Right ventricle myocardium inferior (tissue), 1 donor: ENCODE data around the gene ANGPTL2. TPM values are rescaled to one million over a fixed set of nuclear protein-coding genes. Genes with fewer than 3 reads are reported as not detected.
"Not testable (repeated sequence)": the region's sequence is repeated elsewhere in the genome, so short reads cannot be mapped to it uniquely, and the experiment has no call there.

Source experiments
- ATAC-seq: fragments of 200-7000 bp; cut with Tn5 transposase; one replicate; pipeline ENCODE4 v1.9.1; 2020; ENCODE audit warnings: mild to moderate bottlenecking, moderate library complexity
- DNase-seq: peaks from one replicate; pipeline ENCODE4 v3.0.0; 2021; ENCODE audit errors: missing footprints
- intact Hi-C: fragments of 100-400 bp; cut with DNase I; formaldehyde crosslinking; loops from one replicate; pipeline ENCODE4 v1.11.0; 2022
- long read RNA-seq: library from polyadenylated mRNA; unstranded; transcript quantifications from one replicate; pipeline ENCODE4 v2.0.0, GENCODE V29; 2021
- total RNA-seq: library from RNA; stranded (reverse); fragmentation: NEBNext Ultra II Directional; extraction: Animal tissue kit (Norgen Biotek cat#: 25700); gene quantifications from one replicate; pipeline ENCODE4 v1.2.1, GENCODE V29; 2021
- donor health status: DM: no; HTN: yes; CAD: no; lungs with severe emphysema.

Gene ANGPTL2, protein sequence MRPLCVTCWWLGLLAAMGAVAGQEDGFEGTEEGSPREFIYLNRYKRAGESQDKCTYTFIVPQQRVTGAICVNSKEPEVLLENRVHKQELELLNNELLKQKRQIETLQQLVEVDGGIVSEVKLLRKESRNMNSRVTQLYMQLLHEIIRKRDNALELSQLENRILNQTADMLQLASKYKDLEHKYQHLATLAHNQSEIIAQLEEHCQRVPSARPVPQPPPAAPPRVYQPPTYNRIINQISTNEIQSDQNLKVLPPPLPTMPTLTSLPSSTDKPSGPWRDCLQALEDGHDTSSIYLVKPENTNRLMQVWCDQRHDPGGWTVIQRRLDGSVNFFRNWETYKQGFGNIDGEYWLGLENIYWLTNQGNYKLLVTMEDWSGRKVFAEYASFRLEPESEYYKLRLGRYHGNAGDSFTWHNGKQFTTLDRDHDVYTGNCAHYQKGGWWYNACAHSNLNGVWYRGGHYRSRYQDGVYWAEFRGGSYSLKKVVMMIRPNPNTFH
- total RNA-seq = 37.1 TPM
- long read RNA-seq, transcript ANGPTL2-202 (5 exons, 3,707 nt) = major isoform, 15 of 21 reads
- long read RNA-seq, partial matches to known transcripts = 1 of 21 reads
- long read RNA-seq, other reads (novel, unspliced or antisense) = 4 of 21 reads

DNA sequence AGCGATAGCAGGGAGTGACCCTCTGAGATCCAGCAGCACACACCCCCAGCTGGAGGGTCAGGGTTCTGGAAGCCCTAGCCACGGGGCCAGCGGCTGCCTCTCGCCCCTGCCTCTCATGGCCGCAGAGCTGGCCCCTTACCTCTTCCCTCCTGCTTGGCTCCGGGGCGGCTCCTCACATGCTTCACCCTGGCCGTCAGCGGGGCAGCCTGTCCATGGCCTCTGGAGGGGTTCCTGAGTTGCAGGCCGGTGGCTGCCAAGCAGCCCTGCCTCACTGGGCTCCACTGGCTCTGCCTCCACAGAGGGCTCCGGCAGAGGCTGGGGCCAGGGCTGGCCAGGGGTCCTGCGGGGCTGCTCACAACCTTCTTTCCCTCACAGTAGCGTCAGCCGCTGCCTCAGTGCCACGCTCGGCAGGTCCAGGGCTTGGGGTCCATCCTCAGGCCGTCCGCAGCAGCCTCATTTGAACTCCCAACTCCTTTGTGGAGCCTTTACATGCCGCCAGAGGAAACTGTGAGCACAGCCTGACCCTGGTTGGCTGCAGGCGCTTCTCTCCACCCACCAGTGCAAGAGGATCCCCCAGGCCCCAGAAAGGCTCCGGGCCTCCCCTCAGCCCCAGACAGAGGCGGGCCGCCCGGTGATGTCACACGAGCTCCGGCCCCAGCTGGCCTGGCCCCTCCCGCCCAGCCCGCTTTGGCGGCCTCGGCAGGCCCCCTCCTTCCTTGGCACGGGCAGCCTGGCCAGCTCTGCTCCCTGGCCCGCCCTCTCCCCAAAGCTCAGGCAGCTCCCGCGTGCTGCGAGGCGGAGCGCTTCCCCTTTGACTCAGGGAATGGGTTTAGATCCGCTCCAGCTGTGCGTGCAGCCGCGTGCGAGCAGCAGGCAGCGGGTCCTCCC, at the start of gene ANGPTL2:
Gene ANGPTL2, minus strand, starts transcription at position 460 of the 888 bp plus-strand sequence. CDS start 13,904 bp downstream, outside the sequence.
- DNase-seq (peak; percentile 94), ATAC-seq (peak; percentile 96)
- intact Hi-C loops = loop anchor here (5.0 kb wide), 3 partner anchors 65 to 155 kb away; no protein-coding TSS in a partner anchor

DNA sequence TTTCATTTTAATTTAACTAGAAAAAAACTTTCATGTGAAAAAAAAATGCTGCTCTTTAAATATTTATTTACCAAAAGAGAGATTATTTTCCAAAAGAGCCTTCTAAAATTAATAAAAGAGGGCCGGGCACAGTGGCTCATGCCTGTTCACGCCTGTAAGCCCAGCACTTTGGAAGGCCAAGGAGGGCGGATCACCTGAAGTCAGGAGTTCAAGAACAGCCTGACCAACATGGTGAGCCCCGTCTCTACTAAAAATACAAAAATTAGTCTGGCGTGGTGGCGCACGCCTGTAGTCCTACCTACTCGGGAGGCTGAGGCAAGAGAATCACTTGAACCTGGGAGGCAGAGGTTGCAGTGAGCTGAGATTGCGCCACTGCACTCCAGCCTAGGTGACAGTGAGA, 48.9 kb upstream of the ANGPTL2 start:
- DNase-seq, ATAC-seq, intact Hi-C loops: not testable (repeated sequence)

DNA sequence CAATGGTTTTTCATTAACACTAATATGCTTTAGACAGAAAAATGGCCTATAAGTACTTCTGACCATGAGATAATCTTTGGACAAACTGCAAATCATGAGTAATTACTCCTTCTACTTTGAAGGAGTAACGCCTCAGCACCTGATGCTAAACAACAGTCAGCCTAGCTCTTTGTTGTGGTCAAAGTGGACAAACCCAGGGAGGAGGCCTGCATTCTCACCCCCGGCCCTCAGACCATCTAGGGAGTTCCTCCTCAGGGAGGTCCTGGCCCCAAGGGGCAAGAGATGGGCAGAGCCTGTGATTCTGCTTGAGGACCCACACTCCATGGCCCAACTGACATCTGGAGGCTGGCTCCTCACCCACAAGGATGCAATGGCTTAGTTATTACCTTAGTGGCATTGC, 48.2 kb upstream of the ANGPTL2 start:
- DNase-seq (no peak), ATAC-seq (no peak)
- intact Hi-C loops = no loop called here

DNA sequence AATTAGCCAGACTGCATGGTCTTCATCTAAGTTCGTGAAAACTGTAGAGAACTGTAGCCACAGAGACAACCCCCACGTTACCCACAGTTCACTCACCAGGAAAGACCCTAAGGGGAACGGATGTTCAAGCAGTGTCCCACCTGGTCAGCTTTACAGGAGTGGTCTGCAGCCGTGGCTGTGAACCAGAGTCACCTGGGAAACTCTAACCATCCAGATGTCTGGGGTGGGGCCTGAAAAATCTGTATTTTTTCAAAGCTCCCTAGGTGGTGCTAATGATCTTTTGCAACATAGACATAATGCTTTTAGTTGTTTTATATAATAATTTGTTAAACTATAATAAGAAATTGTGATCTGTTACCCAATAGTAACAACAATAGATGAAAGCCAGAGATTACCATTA, 47.7 kb upstream of the ANGPTL2 start:
- intact Hi-C loops = no loop called here
- ATAC-seq (no peak), DNase-seq (no peak)

DNA sequence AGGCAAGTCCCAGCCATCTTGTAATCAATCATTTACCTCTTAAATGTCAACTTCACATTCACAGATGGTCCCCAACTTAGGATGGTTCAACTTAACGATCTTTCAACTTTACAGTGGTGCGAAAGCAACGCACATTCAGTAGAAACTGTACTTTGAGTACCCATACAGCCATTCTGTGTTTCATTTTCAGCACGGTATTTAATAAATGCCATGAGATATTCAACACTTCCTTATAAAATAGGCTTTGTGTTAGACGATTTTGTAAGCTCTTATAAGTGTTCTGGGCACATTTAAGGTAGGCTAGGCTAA, 47.1 kb upstream of the ANGPTL2 start:
- intact Hi-C loops = no loop called here
- ATAC-seq (no peak), DNase-seq (no peak)

DNA sequence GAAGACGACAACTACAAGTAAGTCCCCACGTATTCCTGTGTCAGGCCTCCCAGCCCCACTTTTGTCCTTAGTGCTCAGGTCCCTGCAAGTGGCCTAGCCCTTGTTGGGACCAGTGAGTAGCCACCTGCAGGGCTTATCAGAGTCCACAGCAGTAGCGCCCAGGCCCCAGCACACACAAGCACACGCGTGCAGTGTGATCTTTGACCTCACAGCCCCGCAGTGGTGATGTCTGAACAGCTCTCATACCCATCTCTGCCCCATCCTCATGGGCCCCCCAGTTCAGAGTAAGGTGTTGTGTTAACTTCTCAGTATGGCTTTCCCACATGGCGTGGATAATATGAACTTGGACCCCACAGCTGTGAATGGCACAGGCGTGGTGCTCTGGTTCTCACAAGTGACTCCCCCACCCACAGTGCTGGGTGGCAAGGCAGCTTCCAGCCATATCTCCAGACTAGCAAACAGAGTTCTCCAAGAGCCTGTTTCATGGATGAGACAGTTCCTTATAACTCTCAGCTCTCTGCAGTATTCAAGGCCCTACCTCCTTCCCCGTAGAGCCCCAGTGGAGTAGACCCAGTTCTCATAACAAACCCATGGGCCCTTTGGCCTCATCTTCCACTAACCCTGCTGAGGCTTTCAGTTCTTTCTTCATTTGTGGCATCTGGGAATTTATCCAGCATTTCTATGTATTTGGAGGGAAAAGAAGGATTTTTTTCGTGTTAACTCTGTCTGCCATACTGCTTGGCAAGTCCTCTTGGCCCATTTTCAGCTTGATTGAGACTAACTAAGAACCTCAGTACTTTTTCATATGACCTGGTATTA, 46.5 kb upstream of the ANGPTL2 start:
- DNase-seq (no peak), ATAC-seq (no peak)

DNA sequence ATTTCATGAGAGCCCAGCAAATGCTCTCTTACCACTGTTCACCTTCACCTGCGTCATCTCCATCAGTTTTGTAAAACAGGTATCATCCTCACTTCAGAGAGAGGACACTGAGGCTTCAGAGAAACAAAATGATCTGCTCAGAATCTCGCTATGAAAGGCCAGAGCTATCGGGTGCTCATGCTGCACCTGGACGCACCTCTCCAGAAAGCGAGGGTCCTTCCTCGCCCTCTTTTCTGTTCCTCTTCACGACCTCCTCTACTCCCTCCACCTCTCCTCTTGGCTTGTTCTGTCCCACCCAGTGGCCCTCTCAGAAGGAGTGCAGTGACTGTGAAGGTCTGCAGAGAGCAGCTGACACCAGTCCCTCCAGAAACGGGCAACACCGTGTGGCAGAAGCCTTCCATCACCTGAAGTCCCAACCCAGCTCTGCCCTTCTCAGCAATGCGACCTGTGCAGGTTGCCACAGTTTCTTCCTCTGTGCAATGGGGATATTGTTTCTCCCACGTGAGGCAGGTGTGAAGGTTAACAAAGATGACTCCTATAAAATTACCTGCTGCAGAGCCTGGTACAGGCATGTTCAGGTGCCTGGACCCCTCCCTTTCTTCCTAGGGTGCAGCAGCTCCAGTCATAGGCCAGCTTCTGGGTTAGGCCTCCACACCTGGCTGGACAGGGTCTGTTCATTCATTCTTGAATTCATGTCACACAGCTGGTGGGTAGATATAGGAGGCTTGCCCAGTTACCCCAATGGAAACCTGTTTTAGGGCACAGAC, 45.3 kb upstream of the ANGPTL2 start:
- intact Hi-C loops = no loop called here
- DNase-seq = no peak
- ATAC-seq = no peak

More for the DNA sequence above, 46.5 kb upstream of the ANGPTL2 start:
- intact Hi-C loops = no loop called here

DNA sequence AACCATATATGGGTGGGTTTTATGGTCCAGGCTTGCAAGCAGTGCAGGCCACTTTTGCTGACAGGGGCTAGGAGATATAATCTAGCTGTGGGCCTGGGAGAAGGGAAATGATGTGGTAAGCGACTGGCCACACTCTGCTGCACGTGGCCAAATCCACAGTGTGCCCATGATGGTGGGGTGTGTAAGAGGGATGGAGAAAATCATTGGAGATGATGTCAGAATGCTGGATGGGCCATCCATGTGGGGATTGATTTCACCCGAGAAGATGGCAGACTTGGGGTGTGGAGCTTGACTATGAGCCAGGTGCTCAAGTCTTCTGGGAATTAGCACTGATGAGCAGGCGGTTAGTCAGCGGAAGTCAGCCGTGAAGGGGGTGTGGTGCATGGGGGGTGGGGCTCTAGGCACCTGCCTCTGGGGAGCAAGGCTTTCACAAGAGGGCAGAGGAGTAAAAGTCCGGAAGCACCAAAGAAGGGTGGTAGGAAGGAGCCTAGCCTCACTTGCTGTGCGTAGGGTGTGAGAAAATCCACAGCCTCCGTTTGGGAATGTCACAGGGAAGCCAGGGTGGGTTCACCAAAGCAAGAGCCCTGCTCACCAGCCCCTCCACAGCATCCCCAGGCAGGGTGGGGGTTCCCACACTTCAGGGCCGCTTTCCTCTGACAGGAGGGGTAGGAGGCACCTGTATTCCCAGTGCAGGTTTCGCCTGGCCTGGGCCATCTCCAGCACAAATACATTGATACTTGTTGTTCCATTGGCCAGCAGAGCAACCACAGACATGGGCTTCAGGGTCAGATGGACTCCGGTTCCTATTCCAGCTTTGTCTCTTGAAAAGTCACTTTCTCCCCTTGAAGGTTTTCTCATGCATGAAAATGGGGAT, 44.5 kb upstream of the ANGPTL2 start:
- ATAC-seq (no peak), DNase-seq (no peak)
- intact Hi-C loops = no loop called here

DNA sequence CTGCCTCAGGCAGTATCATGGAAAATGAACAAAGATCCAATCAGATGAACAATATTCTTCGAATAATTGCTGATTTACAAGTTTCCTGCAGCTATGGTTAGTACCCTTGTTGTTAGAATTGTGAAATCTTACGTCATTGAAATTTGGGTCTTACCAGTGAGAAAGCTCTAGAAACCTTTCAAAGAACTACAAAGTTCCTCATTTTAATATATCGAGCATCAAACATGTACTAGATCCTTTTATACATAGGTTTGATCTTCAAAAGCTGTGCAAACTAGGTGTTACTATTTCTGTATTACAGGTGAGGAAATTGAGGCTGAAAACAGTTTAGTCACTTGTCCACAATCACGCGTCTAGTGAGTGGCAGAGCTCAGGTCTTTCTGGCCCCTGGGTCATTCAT, 43.7 kb upstream of the ANGPTL2 start:
- no peak for DNase-seq
- intact Hi-C loops = no loop called here
- ATAC-seq = no peak

DNA sequence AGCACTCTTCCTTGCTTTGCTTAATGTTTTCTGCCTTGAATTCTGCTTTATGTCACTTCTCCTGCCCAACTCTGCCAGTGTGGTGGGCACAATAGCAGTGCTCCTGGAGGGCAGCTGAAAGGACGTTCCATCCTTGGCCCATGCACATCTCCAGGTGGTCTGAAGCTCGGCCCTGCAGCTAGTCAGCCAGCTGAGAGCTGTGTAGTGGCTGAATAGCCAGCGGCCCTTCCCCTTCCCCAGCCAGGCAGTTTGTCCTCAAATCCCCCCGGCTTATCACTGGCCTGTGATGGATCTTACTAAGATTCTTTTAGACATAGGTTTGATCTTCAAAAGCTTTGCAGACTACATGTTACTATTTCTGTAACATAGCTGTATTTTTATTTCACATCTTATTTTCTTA, 42.7 kb upstream of the ANGPTL2 start:
- no peak for DNase-seq
- no peak for ATAC-seq
- intact Hi-C loops = no loop called here

DNA sequence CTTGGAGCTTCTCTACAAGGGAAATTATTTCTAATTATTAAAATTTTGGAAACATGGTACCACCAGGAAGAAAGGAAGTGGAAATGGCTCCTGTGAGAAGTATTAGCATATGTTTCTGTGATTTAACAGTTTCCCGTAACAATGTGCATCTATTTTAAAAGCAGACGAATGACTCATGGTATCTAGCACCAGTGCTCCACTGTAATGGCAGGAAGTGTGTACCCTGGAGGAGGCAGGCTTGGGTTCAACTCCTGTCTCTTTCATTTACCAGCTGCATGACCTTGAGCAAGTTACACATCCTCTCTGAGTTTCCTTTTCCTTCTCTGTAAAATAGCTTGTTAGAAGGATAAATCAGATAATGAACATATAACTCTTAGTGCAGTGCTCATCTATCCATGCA, 41.0 kb upstream of the ANGPTL2 start:
- no peak for DNase-seq
- ATAC-seq = no peak
- intact Hi-C loops = no loop called here

DNA sequence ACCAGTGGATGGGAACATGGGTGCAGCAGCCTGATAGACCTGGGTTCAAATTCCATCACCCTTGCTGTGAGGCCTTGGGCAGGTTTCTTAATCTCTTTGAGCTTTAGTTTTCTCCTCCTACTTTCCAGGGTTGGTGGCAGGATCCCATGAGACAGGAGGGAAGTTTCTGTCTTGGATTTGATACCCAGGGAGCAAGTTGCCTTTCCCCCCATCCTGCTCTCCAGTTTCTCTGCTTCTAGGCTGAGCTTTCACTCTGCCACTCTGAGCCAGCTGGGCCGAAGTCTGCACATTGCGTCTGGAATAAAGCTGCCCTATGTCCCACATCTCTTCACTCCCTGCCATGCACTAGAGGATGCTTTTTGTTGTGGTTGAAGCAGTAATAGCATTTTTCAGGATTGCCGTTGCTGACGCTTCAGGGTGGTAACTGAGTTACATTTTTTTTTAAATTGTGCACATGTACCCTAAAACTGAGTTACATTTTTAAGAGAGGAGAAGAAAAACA, 40.5 kb upstream of the ANGPTL2 start:
- intact Hi-C loops = no loop called here
- ATAC-seq (no peak), DNase-seq (no peak)

DNA sequence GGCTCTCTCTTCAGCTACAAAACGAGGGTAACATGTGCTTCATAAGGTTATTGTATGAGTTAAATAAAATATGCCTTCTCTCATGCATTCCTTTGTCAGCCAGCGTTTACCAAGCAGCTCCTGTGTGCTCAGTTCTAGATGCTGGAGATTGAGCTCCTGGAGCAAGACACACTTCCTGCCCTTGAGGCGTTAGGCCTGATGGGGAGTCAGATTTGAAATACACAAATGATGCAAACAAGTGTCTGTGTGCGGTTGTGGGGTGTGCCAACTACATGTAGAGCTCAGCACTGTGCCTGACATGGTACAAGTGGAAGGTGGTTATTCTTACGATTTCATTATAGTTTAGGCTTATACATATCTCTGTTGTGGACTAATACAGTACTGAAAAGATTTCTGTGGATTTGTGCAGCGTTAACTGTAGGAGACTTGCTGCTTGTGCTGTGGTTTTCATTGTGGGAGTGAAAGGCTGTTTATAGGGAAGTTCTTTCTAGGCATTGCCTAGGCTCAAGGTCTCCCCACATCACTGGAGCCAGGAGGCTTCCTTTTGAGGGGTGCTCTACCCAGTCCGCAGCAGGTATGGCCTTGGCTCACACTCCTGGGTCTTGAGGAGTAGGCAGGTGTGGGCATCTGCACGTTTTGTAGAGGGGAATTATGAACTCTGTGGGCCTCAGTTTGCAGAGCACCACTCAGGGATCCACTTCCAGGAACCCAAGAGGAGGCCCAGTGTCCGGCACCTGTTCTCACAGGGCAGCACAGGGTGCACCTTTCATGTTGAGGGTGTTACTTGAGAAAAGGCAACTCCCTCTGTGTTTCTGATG, 39.8 kb upstream of the ANGPTL2 start:
- ATAC-seq = no peak
- DNase-seq = no peak
- intact Hi-C loops = no loop called here

DNA sequence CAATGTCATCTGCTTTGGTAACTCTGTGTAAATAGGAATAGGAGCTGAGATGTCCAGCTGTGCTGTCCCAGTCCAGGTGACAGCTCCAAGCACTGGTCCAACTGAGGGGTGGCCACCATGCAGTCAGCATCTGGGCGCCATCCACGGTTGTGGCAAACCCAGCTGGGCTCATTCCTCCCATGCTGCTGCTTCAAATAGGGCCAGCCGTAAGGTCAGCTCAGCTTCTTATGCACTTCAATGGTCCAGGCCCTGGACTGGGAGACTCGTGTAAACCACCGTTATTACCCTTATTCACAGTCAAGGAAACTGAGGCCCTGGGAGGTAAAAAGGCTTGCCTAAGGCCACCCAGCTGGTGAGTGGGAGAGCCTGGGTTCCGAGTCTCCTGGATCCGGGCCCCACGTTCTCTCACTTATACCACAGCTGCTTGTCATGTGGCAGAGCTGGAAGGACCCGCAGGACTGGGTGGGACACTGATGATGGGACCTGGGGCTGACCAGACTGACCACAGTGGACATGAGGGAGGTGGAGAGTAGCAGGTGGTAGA, 38.7 kb upstream of the ANGPTL2 start:
- intact Hi-C loops = no loop called here
- DNase-seq = no peak
- no peak for ATAC-seq

DNA sequence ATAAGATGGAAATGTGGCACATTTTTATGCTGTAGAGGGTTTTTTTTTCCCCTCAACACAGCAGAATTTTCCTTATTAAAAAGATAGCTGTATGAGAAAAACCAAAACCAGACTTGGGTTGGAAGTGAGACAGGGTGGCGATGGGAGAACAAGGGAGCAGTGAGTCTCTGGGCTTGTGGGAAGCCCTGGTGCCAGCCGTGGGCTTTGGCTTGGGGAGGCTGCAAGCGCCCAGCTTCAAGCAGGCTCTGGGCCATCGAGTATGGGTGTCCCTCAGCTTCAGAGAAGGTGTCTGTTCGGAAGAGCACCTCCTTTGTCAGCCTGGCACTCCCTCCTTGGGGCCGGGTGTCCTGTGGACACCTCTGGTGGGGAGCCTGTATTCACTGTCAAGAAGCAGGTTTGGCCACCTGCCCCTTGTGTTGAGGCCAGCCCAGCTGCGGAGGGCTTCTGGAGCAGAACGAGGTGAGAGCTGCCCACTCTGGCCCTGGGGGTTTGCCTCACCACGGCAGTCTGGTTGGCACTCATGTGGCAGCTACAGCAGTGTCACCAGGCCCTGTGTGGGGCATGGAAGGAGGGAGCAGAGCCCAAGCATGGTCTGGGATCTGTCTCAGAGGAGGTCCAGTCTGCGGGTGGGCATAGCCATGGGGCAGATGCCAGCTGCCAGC, 37.6 kb upstream of the ANGPTL2 start:
- intact Hi-C loops = no loop called here
- DNase-seq (no peak), ATAC-seq (no peak)
